HG02588 (cell line): ENCODE data around the gene SOSTDC1.
"Not testable (repeated sequence)": the region's sequence is repeated elsewhere in the genome, so short reads cannot be mapped to it uniquely, and the experiment has no call there.

Source experiments
- ATAC-seq: cut with Tn5 transposase; IDR thresholded peaks from one replicate; pipeline ENCODE4 v1.9.1; 2021; ENCODE audit warnings: mild to moderate bottlenecking, moderate library complexity; ENCODE audit not compliant: unreplicated experiment

Gene SOSTDC1

GRCh38 chr7:16465469-16466361 lies at the start of gene SOSTDC1:
Gene SOSTDC1, minus strand, starts transcription at chr7:16465738. Its CDS starts 70 bp downstream, at chr7:16465668.
- ATAC-seq, result no peak

GRCh38 chr7:16514729-16515128 lies 49.2 kb upstream of the SOSTDC1 start:
- ATAC-seq, result no peak

- no peak for ATAC-seq
These were observed 48.7 kb upstream of the SOSTDC1 start for GRCh38 chr7:16514271-16514670.

- ATAC-seq, result no peak
These were observed 46.6 kb upstream of the SOSTDC1 start for GRCh38 chr7:16512097-16512496.

- ATAC-seq, result no peak
These were observed 45.8 kb upstream of the SOSTDC1 start for GRCh38 chr7:16511314-16511713.

GRCh38 chr7:16509829-16510228 lies 44.3 kb upstream of the SOSTDC1 start:
- ATAC-seq, result no peak

GRCh38 chr7:16506422-16506821 lies 40.9 kb upstream of the SOSTDC1 start:
- ATAC-seq, result not testable (repeated sequence)

- ATAC-seq, result no peak
These were observed 38.5 kb upstream of the SOSTDC1 start for GRCh38 chr7:16504019-16504418.

- ATAC-seq, result no peak
These were observed 36.8 kb upstream of the SOSTDC1 start for GRCh38 chr7:16502303-16502702.

- ATAC-seq, result no peak
These were observed 32.6 kb upstream of the SOSTDC1 start for GRCh38 chr7:16498122-16498521.

GRCh38 chr7:16494955-16495719 lies 29.6 kb upstream of the SOSTDC1 start:
- no peak for ATAC-seq

GRCh38 chr7:16494551-16494950 lies 29.0 kb upstream of the SOSTDC1 start:
- ATAC-seq, result no peak

- no peak for ATAC-seq
These were observed 27.7 kb upstream of the SOSTDC1 start for GRCh38 chr7:16493266-16493665.

- no peak for ATAC-seq
These were observed 27.1 kb upstream of the SOSTDC1 start for GRCh38 chr7:16492513-16493062.

- ATAC-seq, result no peak
These were observed 25.6 kb upstream of the SOSTDC1 start for GRCh38 chr7:16491148-16491547.

GRCh38 chr7:16484453-16485158 lies 19.1 kb upstream of the SOSTDC1 start:
- no peak for ATAC-seq

GRCh38 chr7:16479591-16479990 lies 14.1 kb upstream of the SOSTDC1 start:
- no peak for ATAC-seq

GRCh38 chr7:16479161-16479560 lies 13.6 kb upstream of the SOSTDC1 start:
- no peak for ATAC-seq

- ATAC-seq, result no peak
These were observed 6.4 kb upstream of the SOSTDC1 start for GRCh38 chr7:16471933-16472332.

GRCh38 chr7:16463949-16464715 lies 1.4 kb downstream of the SOSTDC1 start:
- ATAC-seq, result no peak
